GOT3 (cell line): ENCODE data around the gene GDF2.

Experiments
- DNase-seq: peaks from one replicate; lab custom pipeline; 2025; ENCODE audit warnings: mixed read lengths; lab: John Stamatoyannopoulos, UW

Gene GDF2

GRCh38 chr10:47332946-47333345 lies 10.7 kb downstream of the GDF2 start:
- DNase-seq, result no peak

- DNase-seq, result no peak
Measured at GRCh38 chr10:47333532-47333931, 11.3 kb downstream of the GDF2 start.

- DNase-seq, result no peak
Measured at GRCh38 chr10:47334466-47335295, 12.4 kb downstream of the GDF2 start.

- DNase-seq, result no peak
Measured at GRCh38 chr10:47335906-47336305, 13.7 kb downstream of the GDF2 start.

- DNase-seq, result no peak
Measured at GRCh38 chr10:47336387-47337134, 14.3 kb downstream of the GDF2 start.

GRCh38 chr10:47337310-47337709 lies 15.1 kb downstream of the GDF2 start:
- no peak for DNase-seq

- DNase-seq, result no peak
Measured at GRCh38 chr10:47339186-47339735, 17.0 kb downstream of the GDF2 start.

GRCh38 chr10:47339759-47340607 lies 17.7 kb downstream of the GDF2 start:
- no peak for DNase-seq

- no peak for DNase-seq
Measured at GRCh38 chr10:47340608-47341170, 18.4 kb downstream of the GDF2 start.

GRCh38 chr10:47344996-47345870 lies 23.0 kb downstream of the GDF2 start:
- DNase-seq, result no peak

GRCh38 chr10:47346581-47347302 lies 24.5 kb downstream of the GDF2 start:
- no peak for DNase-seq

GRCh38 chr10:47347303-47347675 lies 25.0 kb downstream of the GDF2 start:
- no peak for DNase-seq

- DNase-seq, result no peak
Measured at GRCh38 chr10:47348138-47348651, 25.9 kb downstream of the GDF2 start, which contains the start of gene RBP3. RBP3 (plus strand) TSS chr10:47348363; CDS start chr10:47348485, 122 bp downstream.

- DNase-seq, result no peak
Measured at GRCh38 chr10:47348661-47349470, 26.6 kb downstream of the GDF2 start.

GRCh38 chr10:47349516-47349915 lies 27.3 kb downstream of the GDF2 start:
- no peak for DNase-seq

GRCh38 chr10:47349941-47350371 lies 27.7 kb downstream of the GDF2 start:
- DNase-seq, result no peak

- DNase-seq, result no peak
Measured at GRCh38 chr10:47350671-47351640, 28.7 kb downstream of the GDF2 start.
